ENCODE results near the gene RBKS. TPM values are rescaled to one million over a fixed set of nuclear protein-coding genes. Genes with fewer than 3 reads are reported as not detected.
A peak's percentile ranks its signal among the peaks of the same experiment; 100 is the strongest.

RBKS gene
- total RNA-seq, 1 experiment from 2014 or later: 4.5 TPM

- Histone ChIP-seq H3K4me2 (no peak overlapping the region), H3K9me3 (ENCODE audit: insufficient read depth, low read depth) (no peaks in the 10 kb centered on the region), H4K20me1 (ENCODE audit: insufficient read depth) (no peaks in the 10 kb centered on the region), H3K36me3 (ENCODE audit: low read depth) (no peaks in the 10 kb centered on the region), H2AFZ (no peak overlapping the region), H3K4me3 (no peak overlapping the region), H3K27ac (no peak overlapping the region), H3K79me2 (ENCODE audit: low read depth) (no peaks in the 10 kb centered on the region), H3F3A (ENCODE audit: insufficient read depth, low read depth) (no peaks in the 10 kb centered on the region; the same call in 1 of the 2 replicates), H3K9me2 (ENCODE audit: insufficient read depth) (no peaks in the 10 kb centered on the region), H3K4me1 (replicated peaks; ENCODE audit: insufficient read depth) (no peaks in the 10 kb centered on the region), H3K27me3 (ENCODE audit: insufficient read depth, low read depth) (no peaks in the 10 kb centered on the region)
- BruUV-seq (replicated peaks): no TSS peak
- intact Hi-C loops (cut with micrococcal nuclease; ENCODE audit: unreplicated experiment): no loop called here
- TF ChIP-seq EZH2 (IDR thresholded peaks at IDR 0.05; ENCODE audit: low read depth) (no peak), CTCF (conservative IDR thresholded peaks at IDR 0.05) (no peak)
- ChIA-PET CTCF (no interaction called here), POLR2A (ENCODE audit: unreplicated experiment) (no interaction called here)
- no peak for DNase-seq
Observed at GRCh38 chr2:27830656-27831055, 59.5 kb downstream of the RBKS start.

GRCh38 chr2:27829791-27830190 is 60.4 kb downstream of the RBKS start:
- TF ChIP-seq EZH2 (IDR thresholded peaks at IDR 0.05; ENCODE audit: low read depth) (no peak), CTCF (conservative IDR thresholded peaks at IDR 0.05) (no peak)
- Histone ChIP-seq H3K4me1 (replicated peaks; ENCODE audit: insufficient read depth) (no peaks in the 10 kb centered on the region), H3K9me3 (ENCODE audit: insufficient read depth, low read depth) (no peaks in the 10 kb centered on the region), H2AFZ (no peak overlapping the region), H3K4me3 (no peak overlapping the region), H3K27me3 (ENCODE audit: insufficient read depth, low read depth) (no peaks in the 10 kb centered on the region), H3K27ac (no peak overlapping the region), H4K20me1 (ENCODE audit: insufficient read depth) (no peaks in the 10 kb centered on the region), H3K4me2 (no peak overlapping the region), H3K9me2 (ENCODE audit: insufficient read depth) (no peaks in the 10 kb centered on the region), H3K36me3 (ENCODE audit: low read depth) (no peaks in the 10 kb centered on the region), H3F3A (ENCODE audit: insufficient read depth, low read depth) (no peaks in the 10 kb centered on the region; the same call in 1 of the 2 replicates), H3K79me2 (ENCODE audit: low read depth) (no peaks in the 10 kb centered on the region)
- ChIA-PET POLR2A (ENCODE audit: unreplicated experiment) (interaction anchor here (0.6 kb wide), 1 partner anchor 421 kb away, joined by 3 read pairs; no protein-coding TSS in a partner anchor), CTCF (no interaction called here)
- no TSS peak for BruUV-seq (replicated peaks)
- DNase-seq: no peak
- intact Hi-C loops (cut with micrococcal nuclease; ENCODE audit: unreplicated experiment): no loop called here

- no peaks in the 10 kb centered on the region; the same call in 1 of the 2 replicates for H3F3A ChIP-seq (ENCODE audit: insufficient read depth, low read depth)
- no peak for TF ChIP-seq CTCF (conservative IDR thresholded peaks at IDR 0.05)
- peaks cover 7% of the 10 kb centered on the region for H3K9me3 ChIP-seq (ENCODE audit: insufficient read depth, low read depth)
- POLR2A ChIA-PET (ENCODE audit: unreplicated experiment): no interaction called here
- no TSS peak for BruUV-seq (replicated peaks)
- H3K4me3 ChIP-seq: no peak overlapping the region
- peaks cover 5% of the 10 kb centered on the region; the same call in 1 of the 2 replicates for H3K36me3 ChIP-seq (ENCODE audit: low read depth)
- H3K4me1 ChIP-seq (replicated peaks; ENCODE audit: insufficient read depth): no peaks in the 10 kb centered on the region
- CTCF ChIA-PET: no interaction called here
- no peaks in the 10 kb centered on the region for H4K20me1 ChIP-seq (ENCODE audit: insufficient read depth)
- intact Hi-C loops (cut with micrococcal nuclease; ENCODE audit: unreplicated experiment): no loop called here
- peak in 1 of 2 experiments; percentile 42 for DNase-seq
- H3K79me2 ChIP-seq (ENCODE audit: low read depth): no peaks in the 10 kb centered on the region
- no peak overlapping the region for H3K4me2 ChIP-seq
- no peaks in the 10 kb centered on the region for H3K27me3 ChIP-seq (ENCODE audit: insufficient read depth, low read depth)
- no peak overlapping the region for H3K27ac ChIP-seq
- H3K9me2 ChIP-seq (ENCODE audit: insufficient read depth): no peaks in the 10 kb centered on the region
- no peak overlapping the region for H2AFZ ChIP-seq
Observed at GRCh38 chr2:27828305-27828704, 61.9 kb downstream of the RBKS start.

Data from PC-9 (cell line).